ENCODE results near the gene PGLYRP1. TPM values are rescaled to one million over a fixed set of nuclear protein-coding genes. Genes with fewer than 3 reads are reported as not detected.
A peak's percentile ranks its signal among the peaks of the same experiment; 100 is the strongest.

The PGLYRP1 gene
- total and polyA plus RNA-seq, 2 of the 4 experiments (the other 2 are of a cell fraction), result not detected

- no peak for TF ChIP-seq RCOR1 (IDR thresholded peaks at IDR 0.05; ENCODE audit: insufficient replicate concordance, low read length)
These were observed 27.0 kb downstream of the PGLYRP1 start (continued) for GRCh38 chr19:45995715-45996385.

GRCh38 chr19:45994998-45995714, 27.7 kb downstream of the PGLYRP1 start, which contains the start of gene CCDC61:
Gene CCDC61 (plus strand): TSS chr19:45995467. CDS start chr19:46003019, 7,552 bp downstream.
- intact Hi-C loops (cut with micrococcal nuclease), result loop anchor here (5.0 to 10.0 kb wide), 2 partner anchors 70 to 108 kb away; partner anchors contain the start of gene IRF2BP1
- H4K20me1 ChIP-seq (ENCODE audit: insufficient read depth, low read length), result peaks cover 5% of the 10 kb centered on the region; the same call in 1 of the 2 replicates
- in situ Hi-C loops (cut with MboI; ENCODE audit: low sequenced_read_pairs), result no loop called here
- peak; percentile 99 for DNase-seq
- no peak within 1 kb of the TSS for H2BK15ac ChIP-seq (ENCODE audit: low read depth, low read length)
- H3K9ac ChIP-seq (ENCODE audit: low read depth, low read length), result peak within 1 kb of the TSS; percentile 88
- H2BK20ac ChIP-seq (ENCODE audit: low read depth, low read length), result no peak within 1 kb of the TSS
- H3K9me3 ChIP-seq (ENCODE audit: control insufficient read depth, insufficient read depth, low read length), result no peaks in the 10 kb centered on the region
- peak within 1 kb of the TSS; percentile 58 for H3K4ac ChIP-seq (ENCODE audit: low read depth, low read length)
- H2AK9ac ChIP-seq (replicated peaks; ENCODE audit: low read depth, low read length, poor library complexity), result peak within 1 kb of the TSS; percentile 86
- no TSS peak for BruUV-seq (replicated peaks)
- 0 out of 2 replicates have a peak within 1 kb of the TSS, but pooled peaks have one; percentile 34 for H4K91ac ChIP-seq (ENCODE audit: insufficient read depth, low read depth, low read length)
- CTCF ChIA-PET, result interaction anchor here (0.6 to 1.6 kb wide), 3 partner anchors 15 to 66 kb away, joined by 3 to 7 read pairs (median 4); no protein-coding TSS in a partner anchor
- POLR2A ChIA-PET (ENCODE audit: unreplicated experiment), result no interaction called here
- 1% methylated on average over 12 of the region's 34 CpGs; no CpG with 5 or more reads in 1 of the 2 experiments for WGBS, 2 experiments (ENCODE audit: extremely low coverage in 2 of 2, insufficient read length in 1 of 2)
- peak within 1 kb of the TSS; percentile 83 for H3K4me3 ChIP-seq (ENCODE audit: insufficient read depth, low read depth, low read length)
- peak within 1 kb of the TSS; percentile 3; the same call in 1 of the 2 replicates for H2AK5ac ChIP-seq (ENCODE audit: low read depth, low read length)
- peaks cover 10 to 33% of the 10 kb centered on the region in 2 experiments for H3K79me1 ChIP-seq (ENCODE audit: low read depth in 1 of 2, low read length in 2 of 2)
- H3K36me3 ChIP-seq (ENCODE audit: control insufficient read depth, insufficient read depth, low read length), result peaks cover 2% of the 10 kb centered on the region; the same call in 1 of the 2 replicates
- peak within 1 kb of the TSS; percentile 43 to 86 for H4K8ac ChIP-seq (ENCODE audit: low read depth in 2 of 2, low read length in 2 of 2)
- H3K4me2 ChIP-seq (ENCODE audit: low read depth, low read length), result peak within 1 kb of the TSS; percentile 98
- H3K23ac ChIP-seq (ENCODE audit: low read depth, low read length), result peak within 1 kb of the TSS; percentile 46
- peak within 1 kb of the TSS; percentile 42 for H2BK5ac ChIP-seq (ENCODE audit: low read depth, low read length, poor library complexity, severe bottlenecking)
- H2AFZ ChIP-seq (replicated peaks; ENCODE audit: low read length, poor library complexity), result peak within 1 kb of the TSS; percentile 90
- dilution Hi-C loops (cut with HindIII; ENCODE audit: low sequenced_read_pairs, unreplicated experiment), result no loop called here
- no peak within 1 kb of the TSS for H2BK120ac ChIP-seq (ENCODE audit: low read depth, low read length)
- no peak within 1 kb of the TSS; the same call in 1 of the 2 replicates for H3K18ac ChIP-seq (ENCODE audit: low read depth, low read length)
- H3K27me3 ChIP-seq (ENCODE audit: control insufficient read depth, insufficient read depth, low read length), result peaks cover 2% of the 10 kb centered on the region
- H3K27ac ChIP-seq (ENCODE audit: insufficient read depth, low read length), result peak within 1 kb of the TSS; percentile 64
- H3K9me1 ChIP-seq (ENCODE audit: insufficient read depth, low read length), result peaks cover 9% of the 10 kb centered on the region
- H3K56ac ChIP-seq (ENCODE audit: extremely low read depth, insufficient read depth, low read length), result peak within 1 kb of the TSS; percentile 73
- H4K5ac ChIP-seq (ENCODE audit: low read depth, low read length), result peak within 1 kb of the TSS; percentile 10
- peaks cover 2% of the 10 kb centered on the region for H3K4me1 ChIP-seq (ENCODE audit: control insufficient read depth, insufficient read depth, low read length)
- ATAC-seq (ENCODE audit: low read depth), result peak; percentile 98
- H3K14ac ChIP-seq (replicated peaks; ENCODE audit: low read depth, low read length), result peak within 1 kb of the TSS; percentile 72
- TF ChIP-seq CEBPB (IDR thresholded peaks at IDR 0.05; ENCODE audit: low read depth, low read length) (no peak), USF2 (IDR thresholded peaks at IDR 0.05; ENCODE audit: low read depth, low read length) (peak; percentile 95), FOS (IDR thresholded peaks at IDR 0.05; ENCODE audit: low read depth, low read length) (peak; percentile 73; the same call in 1 of the 2 replicates), MAFK (IDR thresholded peaks at IDR 0.05; ENCODE audit: low read depth, low read length) (no peak), BHLHE40 (IDR thresholded peaks at IDR 0.05; ENCODE audit: low read depth, low read length) (no peak), CTCF (conservative IDR thresholded peaks at IDR 0.05; ENCODE audit: low read depth, low read length) (no peak), RFX5 (IDR thresholded peaks at IDR 0.05; ENCODE audit: low read depth, low read length) (no peak), CHD1 (IDR thresholded peaks at IDR 0.05; ENCODE audit: low read depth, low read length) (no peak), MAZ (IDR thresholded peaks at IDR 0.05; ENCODE audit: borderline replicate concordance, low read depth, low read length) (peak; percentile 99), SMC3 (IDR thresholded peaks at IDR 0.05; ENCODE audit: low read depth, low read length) (no peak), MXI1 (IDR thresholded peaks at IDR 0.05; ENCODE audit: borderline replicate concordance, low read depth, low read length) (peak; percentile 99)
